GM18907 (cell line): ENCODE measurements around the gene KATNA1.
"Not testable (repeated sequence)": the region's sequence is repeated elsewhere in the genome, so short reads cannot be mapped to it uniquely, and the experiment has no call there.

ENCODE experiments used
- ATAC-seq: cut with Tn5 transposase; IDR thresholded peaks from one replicate; pipeline ENCODE4 v1.9.1; 2021; ENCODE audit warnings: mild to moderate bottlenecking, moderate library complexity; ENCODE audit not compliant: unreplicated experiment

Gene KATNA1

DNA sequence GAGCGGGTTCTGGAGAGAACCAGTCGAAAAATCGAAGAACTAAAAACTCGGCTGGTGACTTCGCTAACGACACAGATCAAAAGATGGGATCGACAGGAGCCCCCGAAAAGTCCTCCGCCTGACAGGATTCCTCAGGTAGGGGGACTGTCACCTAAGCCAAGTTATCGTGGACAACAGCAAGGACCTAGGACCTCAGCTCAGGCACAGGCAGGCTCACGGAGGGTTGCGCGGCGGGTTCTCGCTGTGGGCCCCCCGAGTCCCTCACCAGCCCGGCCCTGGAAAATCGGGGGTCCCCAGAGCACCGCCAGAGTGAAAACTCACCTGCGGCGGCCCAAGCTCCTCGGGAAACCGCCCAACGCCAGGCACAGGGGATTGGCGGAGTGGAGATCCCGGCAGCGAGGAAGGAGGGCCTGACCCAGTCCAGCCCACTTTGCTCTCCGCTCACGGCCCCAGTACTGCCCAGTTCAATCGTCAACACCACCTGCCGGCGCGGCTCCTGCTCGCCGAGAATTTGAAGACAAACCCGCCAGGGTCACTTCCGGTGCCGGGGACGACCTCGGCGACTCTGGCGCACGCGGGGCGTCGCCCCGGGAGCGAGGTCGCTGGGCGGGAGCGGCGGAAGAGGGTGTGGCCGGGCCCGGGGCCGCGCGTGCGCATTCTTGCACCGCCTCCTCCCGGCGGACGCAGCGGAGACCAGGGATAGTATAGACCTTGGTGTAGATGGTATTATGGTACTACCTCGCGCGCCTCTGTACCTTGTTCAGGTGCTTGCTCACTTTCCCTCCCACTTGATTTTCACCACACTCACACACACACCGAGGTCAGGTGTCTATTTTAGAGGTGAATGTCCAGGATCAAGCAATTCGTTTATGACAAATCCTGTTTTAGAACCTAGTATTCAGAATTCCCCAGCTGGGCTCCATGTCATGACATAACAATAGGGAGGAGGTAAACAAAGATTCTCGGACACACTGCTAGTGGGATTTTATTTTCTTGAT lies at the start of gene KATNA1:
Gene KATNA1, minus strand, starts transcription at position 567 of the 998 bp plus-strand sequence. CDS start 10,167 bp downstream, outside the sequence.
- ATAC-seq = peak; percentile 93

DNA sequence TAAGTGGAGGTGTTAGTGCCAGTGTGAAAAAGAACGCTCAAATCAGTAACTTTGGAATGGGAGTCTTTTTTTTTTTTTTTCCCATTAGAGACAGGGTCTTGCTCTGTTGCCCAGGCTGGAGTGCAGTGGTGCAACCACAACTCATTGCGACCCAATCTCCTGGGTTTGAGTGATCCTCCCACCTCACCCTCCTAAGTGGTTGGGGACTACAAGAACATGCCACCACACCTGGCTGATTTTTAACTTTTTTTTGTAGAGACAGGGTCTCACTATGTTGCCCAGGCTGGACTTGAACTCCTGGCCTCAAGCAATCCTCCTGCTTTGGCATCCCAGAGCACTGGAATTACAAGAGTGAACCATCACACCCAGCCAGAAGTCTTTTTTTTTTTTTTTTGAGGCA lies 49.7 kb upstream of the KATNA1 start:
- no peak for ATAC-seq

DNA sequence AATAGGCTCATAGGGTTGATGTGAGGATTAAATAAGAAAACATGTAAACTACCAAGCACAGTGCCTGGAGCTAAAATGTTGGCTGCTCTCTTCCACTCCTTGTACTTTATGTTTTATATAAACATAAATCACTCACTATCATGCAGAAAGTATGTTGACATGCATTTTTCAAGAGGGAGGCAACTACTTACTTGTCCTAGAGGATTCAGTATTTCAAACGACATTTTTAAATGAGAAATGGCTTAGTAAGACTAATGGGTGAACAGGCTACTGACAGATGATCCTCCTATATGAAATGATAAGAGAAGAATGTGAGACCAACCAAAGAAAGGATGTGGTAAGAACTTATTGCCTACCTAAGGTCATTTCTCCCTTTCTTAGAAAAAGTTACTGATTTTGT lies 48.4 kb upstream of the KATNA1 start:
- no peak for ATAC-seq

DNA sequence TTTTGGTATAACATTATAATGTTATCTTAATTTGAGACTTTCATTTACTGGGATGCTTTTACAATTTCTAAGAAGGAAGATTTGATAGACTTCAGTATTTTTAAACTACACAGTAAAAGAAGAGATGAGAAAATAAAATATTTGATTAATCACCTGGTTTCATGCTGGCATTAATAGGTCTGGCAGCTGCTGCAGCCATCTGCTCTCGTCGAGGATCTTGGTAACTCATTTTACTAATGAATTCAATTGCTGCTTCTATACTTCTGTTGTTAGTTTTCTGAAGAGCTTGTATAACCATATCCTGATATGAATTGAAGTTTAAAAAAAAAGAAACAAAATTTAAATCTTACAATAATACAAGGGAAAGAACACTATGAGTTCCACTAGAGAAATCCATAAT lies 46.4 kb upstream of the KATNA1 start:
- no peak for ATAC-seq

DNA sequence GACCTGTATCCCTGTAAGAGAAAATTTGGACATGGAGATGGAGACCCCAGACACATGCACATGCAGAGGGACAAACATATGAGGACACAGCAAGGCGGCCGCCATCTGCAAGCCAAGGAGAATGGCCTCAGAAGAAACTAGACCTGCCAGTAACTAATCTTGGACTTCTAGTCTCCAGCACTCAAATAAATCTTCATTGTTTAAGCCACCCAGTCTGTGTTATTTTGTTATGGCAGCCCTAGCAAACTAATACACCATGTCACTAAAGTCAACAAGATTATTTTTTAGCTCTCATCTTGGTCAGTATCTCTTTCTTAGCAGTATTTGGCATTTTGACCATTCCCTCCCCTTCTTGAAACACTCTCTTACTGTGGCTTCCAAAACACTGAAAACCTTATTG lies 42.7 kb upstream of the KATNA1 start:
- ATAC-seq = no peak

DNA sequence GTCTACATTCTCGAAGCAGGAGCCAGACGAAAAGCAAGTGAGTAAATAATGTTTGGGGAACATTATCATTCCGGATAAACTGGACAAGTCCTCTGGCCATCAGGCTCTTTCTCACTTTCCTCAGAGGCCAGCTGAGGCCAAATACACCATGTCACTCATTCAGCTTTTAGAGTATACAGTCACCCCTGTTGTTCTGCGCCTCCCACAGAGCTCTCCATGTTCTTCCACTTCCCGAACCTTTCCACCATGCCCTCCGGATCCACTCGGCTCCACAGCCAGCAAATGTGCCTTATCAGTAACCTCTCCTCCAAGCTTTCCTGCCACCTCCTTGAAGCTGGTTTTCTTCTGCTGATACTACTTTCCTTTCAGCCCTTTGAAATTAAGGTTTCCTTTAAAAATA lies 37.7 kb upstream of the KATNA1 start:
- ATAC-seq = no peak

DNA sequence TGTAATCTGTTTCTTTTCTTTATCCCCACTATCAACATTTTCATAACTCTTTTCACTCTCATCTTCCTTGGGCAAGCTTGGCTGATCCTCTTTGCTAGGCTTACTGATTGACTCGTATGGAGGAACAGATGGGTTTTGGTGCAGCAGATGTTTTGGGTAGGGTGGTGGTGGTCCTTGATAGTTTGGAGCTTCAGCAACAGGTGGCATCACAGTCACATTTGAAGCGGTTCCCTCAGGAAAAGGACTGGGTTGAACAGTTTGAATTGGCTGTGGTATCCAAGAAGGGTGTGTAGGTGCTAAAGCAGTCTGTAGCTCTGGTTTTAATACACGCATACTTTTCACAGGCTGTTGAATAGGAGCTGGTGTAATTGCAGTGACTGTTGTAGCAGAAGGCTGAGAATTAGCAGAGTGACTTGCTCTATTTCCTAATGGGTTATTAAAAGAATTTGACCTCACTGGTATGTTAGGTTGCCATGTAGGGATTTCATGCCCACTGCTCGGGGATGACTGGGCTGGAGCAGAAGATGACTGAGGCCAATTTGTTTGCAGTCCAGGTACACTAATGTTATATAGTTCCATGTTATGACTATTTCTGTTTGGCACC lies 34.8 kb upstream of the KATNA1 start:
- no peak for ATAC-seq

DNA sequence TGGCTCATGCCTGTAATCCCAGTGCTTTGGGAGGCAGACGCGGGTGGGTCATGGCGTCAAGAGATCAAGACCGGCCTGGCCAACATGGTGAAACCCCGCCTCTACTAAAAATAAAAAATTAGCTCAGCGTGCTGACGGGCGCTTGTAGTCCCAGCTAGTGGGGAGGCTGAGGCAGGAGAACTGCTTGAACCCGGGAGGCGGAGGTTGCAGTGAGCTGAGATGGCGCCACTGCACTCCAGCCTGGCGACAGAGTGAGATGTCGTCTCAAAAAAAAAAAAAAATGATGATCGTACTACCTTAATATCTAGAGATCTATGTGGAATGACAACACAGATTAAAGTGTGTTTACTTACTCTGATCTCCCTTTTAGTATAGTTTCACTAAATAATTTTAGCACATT lies 33.3 kb upstream of the KATNA1 start:
- not testable (repeated sequence) for ATAC-seq

DNA sequence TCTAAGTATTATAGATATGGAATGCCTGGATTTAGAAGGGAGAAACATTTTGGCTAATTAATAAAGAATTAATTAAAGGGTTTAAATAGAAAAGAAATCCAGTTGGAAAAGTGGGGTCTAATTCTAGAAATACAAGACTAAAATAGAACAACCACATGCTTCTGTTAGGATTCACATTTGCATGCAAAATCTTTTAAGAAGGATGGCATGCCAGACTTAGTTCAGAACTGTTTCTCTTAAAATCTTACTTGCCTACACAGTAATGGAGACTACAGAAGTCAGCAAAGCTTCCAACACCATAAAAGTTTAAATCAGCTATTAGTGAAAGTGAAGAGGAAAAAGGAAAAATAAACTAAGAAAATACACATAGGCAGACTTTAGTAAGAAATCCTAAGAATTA lies 32.7 kb upstream of the KATNA1 start:
- ATAC-seq = no peak

DNA sequence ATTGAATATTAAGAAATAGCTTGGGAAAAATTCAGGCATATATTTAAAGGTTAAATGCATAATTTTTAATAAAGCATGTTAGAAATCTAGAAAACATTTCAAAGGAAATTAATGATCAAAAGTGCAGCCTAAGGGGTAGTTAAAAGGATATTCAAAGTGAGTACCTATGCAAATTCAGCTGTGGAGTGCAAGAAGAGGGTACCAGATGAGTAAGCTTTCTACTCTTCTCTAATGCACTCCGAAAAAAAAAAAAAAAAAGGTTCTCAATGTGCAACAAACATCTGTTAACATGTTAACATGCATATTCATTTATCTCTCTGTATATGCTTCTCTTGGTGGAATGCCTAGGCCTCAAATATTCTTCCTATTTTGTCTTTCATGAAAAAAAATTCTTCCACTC lies 32.0 kb upstream of the KATNA1 start:
- ATAC-seq = no peak

DNA sequence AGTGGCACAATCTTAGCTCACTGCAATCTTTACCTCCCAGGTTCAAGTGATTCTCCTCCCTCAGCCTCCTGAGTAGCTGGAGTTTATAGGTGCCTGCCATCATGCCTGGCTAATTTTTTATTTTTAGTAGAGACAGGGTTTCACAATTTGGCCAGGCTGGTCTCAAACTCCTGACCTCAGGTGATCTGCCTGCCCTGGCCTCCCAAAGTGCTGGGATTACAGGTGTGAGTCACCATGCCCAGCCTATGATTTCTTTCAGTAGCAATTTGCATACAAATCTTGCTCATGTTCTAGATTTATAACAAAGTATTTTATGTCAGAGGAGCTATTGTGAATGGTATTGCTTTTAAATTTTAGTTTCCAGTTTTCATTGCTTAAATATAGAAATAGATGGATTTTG lies 23.8 kb upstream of the KATNA1 start:
- ATAC-seq = not testable (repeated sequence)

DNA sequence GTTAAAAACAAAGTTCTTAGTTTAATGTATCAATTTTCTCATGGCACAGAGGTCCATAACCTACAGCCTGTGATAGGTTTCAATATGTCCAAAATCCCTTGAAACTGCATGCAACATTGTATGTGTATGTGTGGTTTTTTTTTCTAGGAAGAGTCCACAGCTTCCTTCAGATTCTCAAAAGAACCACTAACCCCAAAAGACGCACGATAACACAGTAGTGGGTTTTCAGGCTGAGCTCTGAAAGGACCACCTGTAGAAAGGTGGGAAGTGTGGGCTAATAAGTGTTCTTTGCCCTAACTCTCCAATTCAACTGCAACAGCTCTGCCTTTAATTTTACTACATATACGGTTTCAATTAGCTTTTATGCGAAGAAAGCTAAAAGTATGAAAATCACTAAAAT lies 11.5 kb upstream of the KATNA1 start:
- no peak for ATAC-seq

DNA sequence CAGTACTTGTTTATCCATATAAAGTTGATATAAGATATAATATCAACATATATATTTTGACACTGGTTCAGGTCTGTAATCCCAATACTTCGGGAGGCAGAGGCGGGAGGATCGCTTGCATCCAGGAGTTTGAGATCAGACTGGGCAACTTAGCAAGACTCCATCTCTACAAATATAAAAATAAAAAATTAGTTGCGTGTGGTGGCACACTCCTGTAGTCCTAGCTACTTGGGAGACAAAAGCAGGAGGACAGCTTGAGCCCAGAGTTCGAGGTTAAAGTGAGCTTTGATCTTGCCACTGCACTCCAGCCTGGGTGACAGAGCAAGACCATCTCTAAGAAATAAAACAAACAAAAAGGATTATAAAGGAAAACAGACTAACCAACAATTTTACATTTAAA lies 8.9 kb upstream of the KATNA1 start:
- no peak for ATAC-seq

DNA sequence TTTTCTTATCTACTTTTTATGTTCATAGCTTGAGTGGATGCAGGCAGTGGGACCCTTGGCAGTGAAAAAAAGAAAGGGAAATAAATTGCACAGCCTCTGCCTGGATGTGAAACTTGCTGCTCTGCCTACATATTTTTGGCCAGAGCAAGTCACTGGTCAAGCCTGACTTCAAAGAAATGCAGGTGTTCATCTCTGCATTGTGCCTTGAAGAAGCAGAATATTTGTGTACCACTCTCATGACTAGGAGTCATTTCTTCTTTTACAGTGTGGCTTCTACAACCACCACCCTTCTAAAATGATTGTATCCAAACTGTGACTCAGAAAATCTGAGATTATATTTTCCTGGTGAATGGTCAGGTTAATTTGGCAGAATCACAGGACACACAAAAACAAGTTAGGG lies 2.5 kb upstream of the KATNA1 start:
- ATAC-seq = no peak

DNA sequence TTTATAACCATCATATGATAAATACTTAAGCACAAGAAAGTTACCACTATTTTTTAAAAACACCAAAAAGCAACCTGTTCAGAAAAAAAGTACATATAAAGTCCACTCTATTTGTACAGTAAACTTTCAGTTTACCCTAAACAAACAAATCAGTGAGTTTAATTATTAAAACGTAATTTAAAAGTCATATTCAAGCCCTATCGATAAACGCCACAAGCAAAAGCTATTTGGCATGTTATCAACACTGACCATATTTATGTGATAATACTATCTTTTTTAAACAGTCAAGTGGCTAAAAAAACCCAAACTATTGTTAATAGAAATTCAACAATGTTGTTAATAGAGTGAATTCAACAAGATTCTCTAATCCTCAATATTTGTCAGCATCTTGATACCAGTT lies 1.9 kb downstream of the KATNA1 start:
- ATAC-seq = no peak

DNA sequence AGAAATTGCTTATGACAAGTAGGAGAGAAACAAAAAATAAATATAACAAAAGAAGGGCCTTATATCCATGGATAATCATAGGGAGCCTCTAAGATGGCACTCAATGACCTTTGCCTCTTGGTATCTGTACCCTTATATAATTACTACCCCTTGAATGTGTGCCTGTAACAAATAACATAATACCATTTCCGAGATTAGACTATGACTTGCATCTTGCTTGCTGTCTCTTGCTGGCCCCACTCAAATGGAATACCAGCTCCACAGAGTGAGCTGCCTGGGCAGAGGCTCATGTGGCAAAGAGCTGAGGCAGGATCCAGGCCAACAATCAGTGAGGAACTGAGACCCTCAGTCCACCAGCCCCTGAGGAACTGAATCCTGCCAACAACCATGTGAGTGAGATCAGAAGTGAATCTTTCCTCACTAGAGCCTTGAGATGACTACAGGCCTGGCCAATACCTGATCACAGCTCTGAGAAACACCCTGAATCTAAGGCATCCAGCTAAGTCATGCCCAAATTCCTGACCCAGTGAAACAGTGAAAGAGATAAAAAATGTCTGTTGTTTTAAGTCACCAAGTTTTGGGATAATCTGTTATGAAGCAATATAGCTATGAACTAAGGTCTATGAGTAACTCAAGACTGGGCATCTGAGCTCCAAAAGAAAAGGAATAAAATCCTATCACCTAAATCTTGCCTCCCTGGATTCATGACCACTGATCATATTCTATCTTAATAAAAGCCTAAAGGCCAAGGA lies 5.5 kb downstream of the KATNA1 start:
- ATAC-seq = no peak

DNA sequence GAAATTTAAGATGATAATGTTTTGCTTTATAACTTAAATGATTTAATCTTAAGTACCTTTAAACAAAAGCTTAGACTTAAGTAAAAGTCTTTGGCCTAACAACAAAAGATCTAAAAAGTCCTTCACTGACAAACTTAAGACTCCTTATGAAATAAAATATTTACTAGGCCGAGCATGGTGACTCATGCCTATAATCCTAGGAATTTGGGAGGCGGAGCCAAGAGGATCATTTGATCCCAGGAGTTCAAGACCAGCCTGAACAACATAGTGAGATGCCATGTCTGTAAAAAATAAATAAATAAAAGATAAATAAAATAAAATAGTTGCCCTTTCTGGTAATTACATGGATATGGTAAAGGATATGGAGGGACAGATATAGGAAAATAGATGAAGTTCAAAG lies 12.4 kb downstream of the KATNA1 start:
- ATAC-seq = no peak

DNA sequence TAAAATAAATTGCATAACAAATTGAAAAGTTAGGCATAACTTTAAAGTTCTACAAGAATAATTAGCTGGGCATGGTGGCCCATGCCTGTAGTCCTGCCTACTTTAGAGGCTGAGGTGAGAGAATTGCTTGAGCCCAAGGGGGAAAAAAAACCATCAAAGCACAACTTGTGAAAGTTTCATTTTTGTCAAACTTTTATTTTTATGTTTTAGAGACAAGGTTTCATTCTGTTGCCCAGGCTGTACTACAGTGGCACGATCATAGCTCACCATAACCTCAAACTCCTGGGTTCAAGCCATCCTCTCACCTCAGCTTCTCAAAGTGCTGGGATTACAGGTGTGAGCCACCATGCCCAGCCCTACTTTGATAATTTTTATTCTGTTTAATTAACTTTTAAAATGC lies 14.2 kb downstream of the KATNA1 start:
- ATAC-seq = no peak

DNA sequence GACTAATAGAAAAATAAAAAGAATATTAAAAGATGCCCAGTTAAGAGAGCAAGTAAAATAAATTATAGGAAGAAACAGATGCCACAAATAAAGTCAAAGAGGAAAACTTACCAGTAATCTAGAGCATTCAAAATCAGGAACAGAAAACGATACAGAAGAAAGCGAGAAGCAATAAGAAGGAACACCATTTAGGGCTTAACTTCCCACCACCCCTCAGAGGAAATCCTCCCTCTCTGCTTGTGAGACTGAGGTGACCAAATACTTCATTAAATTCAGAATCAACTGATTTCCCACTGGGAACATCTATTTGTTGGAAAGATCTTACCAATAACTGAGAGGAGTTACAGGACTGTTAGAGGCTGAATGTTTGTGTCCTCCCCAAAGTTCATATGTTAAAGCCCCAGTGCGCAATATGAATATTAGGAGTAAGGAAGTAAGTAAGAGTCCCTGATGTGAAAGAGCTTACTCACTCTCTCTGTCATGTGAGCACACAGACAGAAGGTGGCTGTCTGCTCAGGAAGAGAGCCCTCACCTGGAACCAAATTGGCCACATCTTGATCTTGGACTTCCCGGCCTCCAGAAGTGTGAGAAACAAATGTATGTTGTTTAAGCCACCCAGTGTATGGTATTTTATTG lies 19.5 kb downstream of the KATNA1 start:
- peak; percentile 83 for ATAC-seq

DNA sequence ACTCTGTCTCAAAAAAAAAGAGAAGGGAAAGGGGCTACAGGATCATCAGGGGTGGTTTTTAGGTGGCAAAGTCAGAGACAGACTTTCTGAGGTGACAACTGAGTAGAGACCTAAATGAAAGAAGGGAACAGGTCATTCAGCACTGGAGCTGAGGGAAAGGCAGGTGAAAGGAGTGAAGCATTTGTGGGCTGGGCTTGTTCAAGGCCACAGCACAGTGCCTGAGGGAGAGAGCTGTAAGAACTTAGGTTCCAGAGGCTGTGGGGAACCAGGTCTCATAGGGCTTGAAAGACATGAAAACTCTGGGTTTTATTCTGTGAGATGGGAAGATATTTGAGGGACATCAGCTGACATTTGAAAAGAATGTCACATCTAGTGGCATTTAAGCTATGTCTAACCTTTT lies 20.8 kb downstream of the KATNA1 start:
- ATAC-seq = no peak

DNA sequence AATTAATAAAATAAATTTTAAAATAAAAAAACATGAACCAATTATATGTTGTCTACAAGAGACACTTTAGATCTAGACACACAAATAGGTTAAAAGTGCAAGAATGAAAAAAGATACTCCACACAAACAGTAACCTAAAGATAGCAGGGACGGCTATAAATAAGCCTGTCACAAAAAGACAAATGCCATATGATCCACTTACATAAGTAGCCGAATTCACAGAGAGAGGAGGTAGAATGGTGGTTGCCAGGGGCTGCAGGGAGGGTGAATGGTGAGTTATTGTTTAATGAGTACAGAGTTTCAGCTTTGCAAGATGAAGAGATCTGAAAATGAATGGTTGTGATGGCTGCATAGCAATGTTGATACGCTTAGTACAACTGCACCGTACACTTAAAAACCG lies 32.7 kb downstream of the KATNA1 start:
- no peak for ATAC-seq
